Omental fat pad (tissue), 4 donors: ENCODE data around the gene RAB26. TPM values are rescaled to one million over a fixed set of nuclear protein-coding genes. Genes with fewer than 3 reads are reported as not detected.
"Not testable (repeated sequence)": the region's sequence is repeated elsewhere in the genome, so short reads cannot be mapped to it uniquely, and the experiment has no call there.

ENCODE experiments used
- ATAC-seq: fragments of 150-250 bp; one replicate; pipeline ENCODE4 v1.9.1; 2016; ENCODE audit warnings: mild to moderate bottlenecking, moderate library complexity; ENCODE audit not compliant: low FRiP score
- DNase-seq: peaks from one replicate; pipeline ENCODE4 v3.0.0-alpha.2; 2019; ENCODE audit warnings: low spot score
- small RNA-seq: library from RNA; depleted of rRNA; stranded (forward); fragments of <200 nt; gene quantifications from one replicate; pipeline ENCODE3, GENCODE V24; 2016
- total RNA-seq, 4 donors: library from RNA; depleted of rRNA; stranded (reverse); fragments of >200 nt; gene quantifications; one replicate each; pipeline ENCODE4 v1.1.0, GENCODE V29; 2016
- TF ChIP-seq, protein P1 (sequence below), 3 donors: fragments of 450-650 bp; IDR thresholded peaks; one replicate each; pipeline ENCODE4 v1.5.1; 2016 to 2017; ENCODE audit warnings: antibody characterized with exemption in 3 of 3, mild to moderate bottlenecking in 3 of 3, moderate library complexity in 2 of 3

Gene RAB26
- total RNA-seq, 4 donors from 2014 or later, result 0.19 to 2.0 (median 1.1) TPM; not detected in 1

DNA sequence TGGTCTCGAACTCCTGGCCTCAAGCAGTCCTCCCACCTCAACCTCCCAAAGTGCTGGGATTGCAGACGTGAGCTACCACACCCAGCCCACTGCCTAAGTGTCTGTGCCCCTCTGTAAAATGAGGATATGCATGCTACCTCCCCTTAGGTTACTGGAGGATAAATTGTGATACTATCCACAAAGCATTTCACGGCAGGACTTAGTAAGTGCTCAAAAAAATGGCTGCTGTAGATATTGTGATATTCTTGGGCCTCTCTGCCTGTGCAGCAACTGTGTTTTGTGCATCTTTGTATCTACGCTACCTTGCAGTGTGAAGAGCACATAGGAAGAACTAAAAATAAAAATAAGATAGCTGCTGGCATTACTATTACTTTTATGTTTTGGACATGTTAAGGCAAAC, 49.9 kb downstream of the RAB26 start:
- DNase-seq, result no peak
- TF ChIP-seq, protein P1, sequence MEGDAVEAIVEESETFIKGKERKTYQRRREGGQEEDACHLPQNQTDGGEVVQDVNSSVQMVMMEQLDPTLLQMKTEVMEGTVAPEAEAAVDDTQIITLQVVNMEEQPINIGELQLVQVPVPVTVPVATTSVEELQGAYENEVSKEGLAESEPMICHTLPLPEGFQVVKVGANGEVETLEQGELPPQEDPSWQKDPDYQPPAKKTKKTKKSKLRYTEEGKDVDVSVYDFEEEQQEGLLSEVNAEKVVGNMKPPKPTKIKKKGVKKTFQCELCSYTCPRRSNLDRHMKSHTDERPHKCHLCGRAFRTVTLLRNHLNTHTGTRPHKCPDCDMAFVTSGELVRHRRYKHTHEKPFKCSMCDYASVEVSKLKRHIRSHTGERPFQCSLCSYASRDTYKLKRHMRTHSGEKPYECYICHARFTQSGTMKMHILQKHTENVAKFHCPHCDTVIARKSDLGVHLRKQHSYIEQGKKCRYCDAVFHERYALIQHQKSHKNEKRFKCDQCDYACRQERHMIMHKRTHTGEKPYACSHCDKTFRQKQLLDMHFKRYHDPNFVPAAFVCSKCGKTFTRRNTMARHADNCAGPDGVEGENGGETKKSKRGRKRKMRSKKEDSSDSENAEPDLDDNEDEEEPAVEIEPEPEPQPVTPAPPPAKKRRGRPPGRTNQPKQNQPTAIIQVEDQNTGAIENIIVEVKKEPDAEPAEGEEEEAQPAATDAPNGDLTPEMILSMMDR (IDR thresholded peaks at IDR 0.05), result no peak
- no peak for ATAC-seq

DNA sequence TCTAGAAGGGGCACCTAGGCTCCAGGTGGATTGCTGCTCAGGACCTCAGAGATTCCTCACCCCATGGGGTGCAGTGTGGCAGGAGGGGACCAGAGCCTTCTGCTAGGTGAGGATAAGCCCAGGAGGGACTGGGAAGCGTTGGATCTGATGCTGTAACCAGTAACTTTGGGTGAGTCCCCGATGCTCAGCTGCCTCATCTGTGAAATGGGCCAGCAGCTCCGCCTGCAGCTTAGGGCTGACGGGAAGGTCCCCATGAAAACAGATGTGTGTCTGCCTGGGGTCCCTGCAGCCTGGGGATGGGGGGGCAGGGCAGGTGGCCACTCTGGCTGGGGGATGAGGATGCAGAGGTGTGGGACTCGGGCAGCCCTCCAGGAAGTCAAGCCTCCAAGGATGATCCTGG, 50.7 kb downstream of the RAB26 start:
- TF ChIP-seq, protein P1 (IDR thresholded peaks at IDR 0.05), result no peak
- ATAC-seq (no peak), DNase-seq (no peak)

DNA sequence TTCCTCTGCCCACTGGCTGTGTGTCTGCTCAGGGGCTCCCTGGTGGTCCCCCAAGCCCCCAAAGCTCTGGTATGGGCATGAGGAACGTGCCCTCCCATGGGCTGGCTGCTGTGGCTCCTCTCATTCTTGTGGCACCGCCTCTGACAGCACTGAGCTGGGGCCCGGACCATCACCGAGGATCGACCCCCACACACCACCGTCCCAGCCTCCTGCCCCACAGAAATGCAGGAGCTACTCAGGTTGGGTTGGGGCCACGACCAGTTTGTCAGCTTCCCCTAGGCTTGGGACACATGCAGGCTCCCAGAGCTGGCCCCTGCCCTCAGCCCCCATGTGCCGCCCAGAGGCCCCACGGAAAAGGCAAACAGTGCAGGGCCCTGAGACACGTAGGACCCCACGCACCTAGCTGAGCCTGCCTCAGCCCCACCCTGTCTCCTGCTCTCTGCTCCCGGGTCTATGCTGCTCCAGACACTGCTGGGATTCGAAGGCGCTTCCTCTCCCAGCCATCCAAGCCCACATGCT, 51.3 kb downstream of the RAB26 start:
- no peak for ATAC-seq
- TF ChIP-seq, protein P1 (IDR thresholded peaks at IDR 0.05), result no peak
- no peak for DNase-seq

DNA sequence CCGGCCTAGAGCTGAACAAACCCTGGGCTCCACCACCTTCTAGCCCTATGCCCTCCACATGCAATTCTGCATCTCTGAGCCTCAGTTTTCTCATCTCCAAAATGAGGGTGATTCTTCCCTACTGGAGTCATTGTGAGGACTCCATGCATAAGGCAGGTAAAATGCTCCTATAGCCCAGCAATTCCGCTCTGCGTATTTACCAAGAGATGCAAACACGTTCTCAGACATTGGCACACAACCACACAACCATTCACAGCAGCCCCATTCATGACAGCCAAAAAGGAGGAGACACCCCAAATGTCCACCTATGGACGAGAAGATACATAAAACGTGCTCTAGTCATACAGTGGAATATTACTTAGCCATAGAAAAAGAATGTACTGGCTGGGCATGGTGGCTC, 51.9 kb downstream of the RAB26 start:
- TF ChIP-seq, protein P1 (IDR thresholded peaks at IDR 0.05), result no peak
- no peak for ATAC-seq
- no peak for DNase-seq

DNA sequence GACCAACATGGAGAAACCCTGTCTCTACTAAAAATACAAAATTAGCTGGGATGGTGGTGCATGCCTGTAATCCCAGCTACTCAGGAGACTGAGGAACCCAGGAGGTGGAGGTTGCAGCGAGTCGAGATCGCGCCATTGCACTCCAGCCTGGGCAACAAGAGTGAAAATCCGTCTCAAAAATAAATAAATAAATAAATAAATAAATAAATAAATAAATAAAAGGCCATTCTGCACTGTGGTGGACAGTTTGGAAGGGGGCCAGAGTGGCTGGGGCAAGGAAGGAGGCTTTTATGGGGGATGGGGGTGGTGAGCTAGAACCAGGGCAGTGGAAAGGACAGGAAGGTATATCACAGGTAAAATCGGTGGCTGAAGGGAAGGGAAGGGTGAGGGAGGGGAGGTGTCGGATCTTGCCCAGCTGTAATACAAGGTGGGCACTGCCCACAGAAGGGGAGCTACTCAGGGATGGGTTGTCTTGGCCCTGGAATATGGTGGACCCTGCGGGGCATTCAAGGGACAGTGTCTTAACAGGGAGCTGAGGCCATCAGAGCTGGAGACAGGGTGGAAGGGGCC, 54.8 kb downstream of the RAB26 start:
- not testable (repeated sequence) for ATAC-seq, DNase-seq

Small RNA genes lying within 50 kb of the gene (small RNA-seq; reads per million reads assigned to genes)
- not detected for gene MIR3180-5
- not detected for gene MIR4516
- gene RF00019, result not detected
- gene SNORD60, result not detected

Other genes with a start within 250 kb of the RAB26 start
- not detected for gene HS3ST6, start 230.2 kb upstream of the RAB26 start, total RNA-seq
- gene MSRB1, start 205.4 kb upstream of the RAB26 start, total RNA-seq, result 10 to 100 TPM in 3 of 4 donors, 1 to 10 TPM in 1; 9.6 to 64.0 (median 17.1) TPM
- gene RPL3L, start 193.9 kb upstream of the RAB26 start, total RNA-seq, result not detected
- gene NDUFB10, start 189.1 kb upstream of the RAB26 start, total RNA-seq, result 100 to 1,000 TPM; 144 to 240 (median 183) TPM
- 1,000 to 10,000 TPM; 1,362 to 1,656 (median 1,543) TPM for gene RPS2, start 183.8 kb upstream of the RAB26 start, total RNA-seq
- not detected for gene RNF151, start 181.8 kb upstream of the RAB26 start, total RNA-seq
- 10 to 100 TPM; 32.2 to 44.3 (median 34.3) TPM for gene TBL3, start 176.6 kb upstream of the RAB26 start, total RNA-seq
- gene NOXO1, start 167.2 kb upstream of the RAB26 start, total RNA-seq, result not detected
- 10 to 100 TPM; 11.9 to 18.4 (median 16.0) TPM for gene GFER, start 164.4 kb upstream of the RAB26 start, total RNA-seq
- gene SYNGR3, start 158.7 kb upstream of the RAB26 start, total RNA-seq, result 1 to 10 TPM in 1 of 4 donors, under 1 TPM in 1, not detected in 2; 0.28 to 1.6 TPM
- 10 to 100 TPM; 19.1 to 49.0 (median 24.3) TPM for gene ZNF598, start 138.8 kb upstream of the RAB26 start, total RNA-seq
- under 1 TPM in 1 of 4 donors, not detected in 3; 0.48 TPM for gene NPW, start 128.8 kb upstream of the RAB26 start, total RNA-seq
- gene NHERF2, start 121.7 kb upstream of the RAB26 start, total RNA-seq, result 100 to 1,000 TPM in 2 of 4 donors, 10 to 100 TPM in 2; 52.8 to 166 (median 84.9) TPM
- 10 to 100 TPM in 3 of 4 donors, 1 to 10 TPM in 1; 7.1 to 18.1 (median 10.9) TPM for gene NTHL1, start 100.8 kb upstream of the RAB26 start, total RNA-seq
- gene TSC2, start 100.6 kb upstream of the RAB26 start, total RNA-seq, result 10 to 100 TPM; 30.0 to 59.4 (median 35.9) TPM
- gene PKD1, start 12.7 kb upstream of the RAB26 start, total RNA-seq, result 100 to 1,000 TPM in 2 of 4 donors, 10 to 100 TPM in 2; 86.4 to 214 (median 121) TPM
- 10 to 100 TPM; 31.9 to 42.7 (median 34.3) TPM for gene TRAF7, start 7.2 kb downstream of the RAB26 start, total RNA-seq
- gene CASKIN1, start 48.0 kb downstream of the RAB26 start, total RNA-seq, result under 1 TPM; 0.12 to 0.19 (median 0.14) TPM
- gene MLST8, start 56.8 kb downstream of the RAB26 start, total RNA-seq, result 10 to 100 TPM; 29.8 to 44.6 (median 34.6) TPM
- gene BRICD5, start 62.2 kb downstream of the RAB26 start, total RNA-seq, result 10 to 100 TPM in 1 of 4 donors, 1 to 10 TPM in 3; 1.5 to 10.1 (median 4.3) TPM
- gene PGP, start 66.2 kb downstream of the RAB26 start, total RNA-seq, result 10 to 100 TPM in 1 of 4 donors, 1 to 10 TPM in 3; 8.1 to 10.4 (median 9.6) TPM
- gene E4F1, start 75.0 kb downstream of the RAB26 start, total RNA-seq, result 10 to 100 TPM; 18.3 to 39.6 (median 25.7) TPM
- gene DNASE1L2, start 87.8 kb downstream of the RAB26 start, total RNA-seq, result under 1 TPM in 3 of 4 donors, not detected in 1; 0.63 to 0.93 (median 0.84) TPM
- gene ECI1, start 103.0 kb downstream of the RAB26 start, total RNA-seq, result 10 to 100 TPM; 26.2 to 66.5 (median 38.4) TPM
- gene RNPS1, start 119.5 kb downstream of the RAB26 start, total RNA-seq, result 100 to 1,000 TPM in 1 of 4 donors, 10 to 100 TPM in 3; 84.9 to 171 (median 92.2) TPM
- gene ABCA3, start 192.1 kb downstream of the RAB26 start, total RNA-seq, result 10 to 100 TPM in 1 of 4 donors, 1 to 10 TPM in 3; 6.6 to 19.0 (median 8.0) TPM